Right forelimb (tissue), 1 donor: ENCODE data around the gene PGP.

Experiments
- DNase-seq: peaks from one replicate; pipeline ENCODE4 v3.0.0-alpha.2; 2018

The PGP gene

GRCh38 chr16:2236337-2237101 is 21.9 kb upstream of the PGP start, which contains the start of gene DNASE1L2:
Gene DNASE1L2 (plus strand): TSS chr16:2236444. CDS start chr16:2236817, 373 bp downstream.
- DNase-seq, result no peak

GRCh38 chr16:2235695-2236336 is 21.2 kb upstream of the PGP start:
- DNase-seq, result no peak

- DNase-seq, result no peak
These were observed 20.6 kb upstream of the PGP start for GRCh38 chr16:2235234-2235651.

GRCh38 chr16:2234813-2235170 is 20.2 kb upstream of the PGP start:
- no peak for DNase-seq

GRCh38 chr16:2233872-2234812 is 19.5 kb upstream of the PGP start:
- no peak for DNase-seq

- no peak for DNase-seq
These were observed 18.6 kb upstream of the PGP start for GRCh38 chr16:2233046-2233775.

GRCh38 chr16:2232094-2232990 is 17.7 kb upstream of the PGP start:
- DNase-seq, result no peak

GRCh38 chr16:2231016-2231931 is 16.6 kb upstream of the PGP start:
- no peak for DNase-seq

GRCh38 chr16:2230376-2230775 is 15.7 kb upstream of the PGP start:
- no peak for DNase-seq

- DNase-seq, result no peak
These were observed 15.1 kb upstream of the PGP start for GRCh38 chr16:2229632-2230250.

- no peak for DNase-seq
These were observed 14.5 kb upstream of the PGP start for GRCh38 chr16:2229091-2229490.

GRCh38 chr16:2228161-2228824 is 13.7 kb upstream of the PGP start:
- DNase-seq, result no peak

GRCh38 chr16:2226918-2227317 is 12.3 kb upstream of the PGP start:
- DNase-seq, result no peak

- no peak for DNase-seq
These were observed 11.7 kb upstream of the PGP start for GRCh38 chr16:2226245-2226793.

GRCh38 chr16:2223942-2224486 is 9.4 kb upstream of the PGP start:
- DNase-seq, result no peak

- peak; percentile 98 for DNase-seq
These were observed 8.7 kb upstream of the PGP start, which contains the start of gene E4F1 for GRCh38 chr16:2223221-2223941. Gene E4F1 (plus strand): TSS chr16:2223591. CDS start chr16:2223614, 23 bp downstream.

GRCh38 chr16:2216330-2216729 is 1.7 kb upstream of the PGP start:
- DNase-seq, result no peak
